ENCODE measurements around the gene BRSK2.

GRCh38 chr11:1401171-1401445, 11.4 kb downstream of the BRSK2 start:
- TF ChIP-seq CTCF (IDR thresholded peaks at IDR 0.05) (no peak), ZFX (IDR thresholded peaks at IDR 0.05; ENCODE audit: borderline replicate concordance) (no peak)

All from 22Rv1 (cell line).